Mucosa of descending colon (tissue), 3 donors: ENCODE measurements around the gene FAM20B. TPM values are rescaled to one million over a fixed set of nuclear protein-coding genes. Genes with fewer than 3 reads are reported as not detected.

Experiments
- ATAC-seq: fragments of 200-7000 bp; cut with Tn5 transposase; one replicate; pipeline ENCODE4 v1.9.1; 2020; ENCODE audit warnings: mild to moderate bottlenecking, moderate library complexity
- DNase-seq, 3 donors: peaks; one replicate each; pipeline ENCODE4 v3.0.0-alpha.2; 2020
- H3K36me3 ChIP-seq: fragments of 200-600 bp; one replicate; pipeline ENCODE4 v1.8.0; 2021; ENCODE audit warnings: low read depth, mild to moderate bottlenecking
- H3K4me1 ChIP-seq: fragments of 200-600 bp; one replicate; pipeline ENCODE4 v1.8.0; 2021; ENCODE audit warnings: low read depth, mild to moderate bottlenecking
- H3K4me3 ChIP-seq: fragments of 200-600 bp; one replicate; pipeline ENCODE4 v1.8.0; 2021; ENCODE audit warnings: mild to moderate bottlenecking
- H3K9me3 ChIP-seq: fragments of 200-600 bp; one replicate; pipeline ENCODE4 v1.8.0; 2021; ENCODE audit warnings: mild to moderate bottlenecking
- intact Hi-C, 2 donors: fragments of 100-400 bp; cut with DNase I in 1 of 2; cut with micrococcal nuclease in 1 of 2; formaldehyde crosslinking; loops; one replicate each; pipeline versions ENCODE4 v1.11.0 to v1.11.1; 2022; cut with DNase I, micrococcal nuclease
- total RNA-seq, 3 donors: library from RNA; stranded (reverse); fragmentation: NEBNext Ultra II Directional in 2 of 3; extraction: Animal tissue kit (Norgen Biotek cat#: 25700) in 2 of 3; gene quantifications; one replicate each; pipeline versions ENCODE4 v1.2.1 to v1.2.4, GENCODE V29; 2021 to 2023
- TF ChIP-seq, protein P1 (sequence below): fragments of 200-600 bp; IDR thresholded peaks from one replicate; pipeline ENCODE4 v1.8.0; 2022; ENCODE audit warnings: antibody characterized with exemption, mild to moderate bottlenecking
- donor health status: DM: no; HTN: no; CAD: no; lungs with moderate emphysema.
- donor health status: DM: no; HTN: no; CAD: no.
- donor health status: DM: no; HTN: yes; CAD: no.

The FAM20B gene
- total RNA-seq, 3 donors from 2014 or later: 28.6 to 86.8 (median 36.5) TPM

DNA sequence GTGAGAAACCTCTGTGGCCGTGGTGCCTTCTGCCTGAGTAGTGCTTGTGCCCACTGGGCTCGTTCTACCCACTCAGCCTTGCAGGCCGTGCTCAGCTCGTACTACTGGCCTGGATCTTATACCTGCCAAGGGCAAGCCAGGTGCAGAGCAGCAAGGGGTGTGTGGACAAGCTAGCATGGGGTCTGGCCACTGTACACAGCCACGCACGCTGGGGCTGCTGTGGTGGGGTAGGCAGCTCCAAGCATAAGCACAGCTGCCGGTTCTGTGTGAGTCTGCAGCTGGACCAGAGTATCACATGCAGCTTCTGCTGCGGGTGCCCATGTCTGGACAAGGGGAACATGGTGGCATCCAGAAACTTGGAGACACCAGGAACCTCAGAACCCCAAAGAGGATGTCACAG, 16.4 kb downstream of the FAM20B start:
- Histone ChIP-seq H3K4me3 (no peak overlapping the region), H3K36me3 (no peaks in the 10 kb centered on the region), H3K4me1 (no peaks in the 10 kb centered on the region), H3K9me3 (no peaks in the 10 kb centered on the region)
- TF ChIP-seq, protein P1, sequence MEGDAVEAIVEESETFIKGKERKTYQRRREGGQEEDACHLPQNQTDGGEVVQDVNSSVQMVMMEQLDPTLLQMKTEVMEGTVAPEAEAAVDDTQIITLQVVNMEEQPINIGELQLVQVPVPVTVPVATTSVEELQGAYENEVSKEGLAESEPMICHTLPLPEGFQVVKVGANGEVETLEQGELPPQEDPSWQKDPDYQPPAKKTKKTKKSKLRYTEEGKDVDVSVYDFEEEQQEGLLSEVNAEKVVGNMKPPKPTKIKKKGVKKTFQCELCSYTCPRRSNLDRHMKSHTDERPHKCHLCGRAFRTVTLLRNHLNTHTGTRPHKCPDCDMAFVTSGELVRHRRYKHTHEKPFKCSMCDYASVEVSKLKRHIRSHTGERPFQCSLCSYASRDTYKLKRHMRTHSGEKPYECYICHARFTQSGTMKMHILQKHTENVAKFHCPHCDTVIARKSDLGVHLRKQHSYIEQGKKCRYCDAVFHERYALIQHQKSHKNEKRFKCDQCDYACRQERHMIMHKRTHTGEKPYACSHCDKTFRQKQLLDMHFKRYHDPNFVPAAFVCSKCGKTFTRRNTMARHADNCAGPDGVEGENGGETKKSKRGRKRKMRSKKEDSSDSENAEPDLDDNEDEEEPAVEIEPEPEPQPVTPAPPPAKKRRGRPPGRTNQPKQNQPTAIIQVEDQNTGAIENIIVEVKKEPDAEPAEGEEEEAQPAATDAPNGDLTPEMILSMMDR: no peak
- ATAC-seq: no peak
- intact Hi-C loops: no loop called here
- DNase-seq: no peak

DNA sequence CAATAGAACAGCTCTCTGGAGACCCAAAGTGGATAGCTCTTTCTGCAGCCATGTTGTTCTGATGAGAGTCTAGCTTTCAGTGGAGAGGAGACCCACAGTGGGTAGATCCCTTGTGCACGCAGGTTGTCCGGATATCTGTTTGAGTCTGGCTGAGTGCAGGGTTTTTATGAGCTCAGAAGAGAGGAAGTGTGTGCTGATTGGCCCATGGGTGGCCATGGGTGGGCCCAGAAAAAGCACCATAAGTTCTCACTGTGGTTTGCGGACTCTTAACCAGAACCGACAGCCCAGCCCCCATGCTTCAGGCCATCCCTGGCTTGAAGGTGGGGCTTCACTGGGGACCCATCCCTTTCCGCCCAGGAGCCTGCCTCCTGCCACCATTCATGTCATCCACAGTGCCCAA, 17.0 kb downstream of the FAM20B start:
- ATAC-seq: no peak
- DNase-seq: no peak
- no peaks in the 10 kb centered on the region for H3K9me3 ChIP-seq
- H3K4me1 ChIP-seq: no peaks in the 10 kb centered on the region
- intact Hi-C loops: no loop called here
- no peaks in the 10 kb centered on the region for H3K36me3 ChIP-seq
- no peak overlapping the region for H3K4me3 ChIP-seq
- TF ChIP-seq, protein P1: no peak

DNA sequence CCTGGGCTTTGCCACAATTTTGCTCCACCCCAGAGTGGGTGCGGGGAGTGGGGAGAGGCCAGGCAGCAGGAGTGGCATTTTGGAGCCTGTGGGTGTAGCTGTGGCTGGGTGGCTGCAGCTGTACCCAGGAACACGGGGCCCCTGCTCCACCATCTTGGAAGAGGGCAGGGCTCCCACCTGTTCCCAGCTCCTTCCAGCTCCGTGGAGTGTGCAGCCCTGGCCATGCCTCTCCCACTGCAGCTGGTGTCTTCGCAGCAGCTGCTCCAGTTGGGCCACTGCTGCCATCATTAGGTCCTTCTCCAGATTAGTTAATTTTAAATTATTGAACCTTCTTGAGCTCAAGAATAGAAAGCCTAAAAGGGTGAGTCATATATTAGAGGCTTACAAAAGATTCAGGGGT, 17.6 kb downstream of the FAM20B start:
- no peaks in the 10 kb centered on the region for H3K4me1 ChIP-seq
- ATAC-seq (no peak), DNase-seq (no peak)
- H3K36me3 ChIP-seq: no peaks in the 10 kb centered on the region
- H3K4me3 ChIP-seq: no peak overlapping the region
- intact Hi-C loops: no loop called here
- TF ChIP-seq, protein P1: no peak
- no peaks in the 10 kb centered on the region for H3K9me3 ChIP-seq

DNA sequence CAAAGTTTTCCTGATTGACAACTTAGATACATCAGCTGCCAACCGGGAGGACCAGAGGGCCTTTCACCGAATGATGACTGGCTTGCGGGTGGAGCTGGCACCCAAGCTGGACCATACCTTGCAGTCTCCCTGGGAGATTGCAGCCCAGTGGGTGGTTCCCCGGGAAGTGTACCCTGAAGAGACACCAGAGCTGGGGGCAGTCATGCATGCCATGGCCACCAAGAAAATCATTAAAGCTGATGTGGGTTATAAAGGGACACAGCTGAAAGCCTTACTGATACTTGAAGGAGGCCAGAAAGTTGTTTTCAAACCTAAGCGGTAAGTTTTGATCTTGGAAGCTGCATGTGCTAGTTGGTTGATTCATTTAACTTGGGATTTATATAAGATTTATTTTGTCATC, 18.2 kb downstream of the FAM20B start:
- H3K9me3 ChIP-seq: no peaks in the 10 kb centered on the region
- no peak overlapping the region for H3K4me3 ChIP-seq
- DNase-seq (no peak), ATAC-seq (no peak)
- no peaks in the 10 kb centered on the region for H3K4me1 ChIP-seq
- TF ChIP-seq, protein P1: no peak
- H3K36me3 ChIP-seq: no peaks in the 10 kb centered on the region
- intact Hi-C loops: no loop called here

DNA sequence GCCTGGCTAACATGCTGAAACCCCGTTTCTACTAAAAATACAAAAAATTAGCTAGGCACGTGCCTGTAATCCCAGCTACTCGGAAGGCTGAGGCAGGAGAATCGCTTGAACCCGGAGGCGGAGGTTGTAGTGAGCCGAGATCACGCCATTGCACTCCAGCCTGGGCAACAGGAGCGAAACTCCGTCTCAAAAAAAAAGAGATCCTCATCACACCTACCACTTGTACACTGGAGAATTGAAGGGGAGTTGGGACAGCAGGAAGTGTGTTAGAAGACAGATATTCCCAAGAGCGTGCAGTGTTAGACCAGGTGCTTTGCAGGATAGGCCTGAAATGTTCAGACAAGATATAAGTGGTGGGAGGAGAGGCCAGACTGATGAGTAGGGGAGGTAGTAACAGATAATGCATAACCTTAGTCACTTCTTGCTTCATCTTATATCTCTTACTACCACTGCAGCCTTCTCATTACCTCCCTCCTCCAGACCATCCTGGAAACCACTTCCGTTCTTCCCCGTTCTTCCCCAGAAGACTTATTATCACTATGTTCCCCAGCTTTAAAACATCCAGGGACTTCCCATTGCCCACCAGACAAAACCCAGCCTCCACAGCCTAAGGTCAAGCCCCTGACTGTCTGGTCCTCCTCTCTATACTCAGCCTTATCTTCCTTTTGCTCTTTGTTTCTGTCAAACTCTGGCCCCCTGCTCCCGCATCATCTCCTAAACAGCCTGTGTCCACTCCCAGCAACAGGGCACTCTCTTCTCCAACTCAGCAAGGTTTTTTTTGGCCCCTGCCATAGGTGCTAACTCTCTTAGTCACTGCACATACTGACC, 21.3 kb downstream of the FAM20B start:
- intact Hi-C loops: no loop called here
- no peaks in the 10 kb centered on the region for H3K4me1 ChIP-seq
- no peak overlapping the region for H3K4me3 ChIP-seq
- DNase-seq: no peak
- TF ChIP-seq, protein P1: no peak
- no peaks in the 10 kb centered on the region for H3K36me3 ChIP-seq
- peak; percentile 24 for ATAC-seq
- H3K9me3 ChIP-seq: no peaks in the 10 kb centered on the region
